LNCAP (cell line): Measurements from ENCODE around the gene MINDY4.

Experiments
- TF ChIP-seq, protein P1 (sequence below): fragments of 450-650 bp; IDR thresholded peaks from 2 replicates; pipeline ENCODE4 v1.5.1; 2017; ENCODE audit warnings: mild to moderate bottlenecking

Gene MINDY4

DNA sequence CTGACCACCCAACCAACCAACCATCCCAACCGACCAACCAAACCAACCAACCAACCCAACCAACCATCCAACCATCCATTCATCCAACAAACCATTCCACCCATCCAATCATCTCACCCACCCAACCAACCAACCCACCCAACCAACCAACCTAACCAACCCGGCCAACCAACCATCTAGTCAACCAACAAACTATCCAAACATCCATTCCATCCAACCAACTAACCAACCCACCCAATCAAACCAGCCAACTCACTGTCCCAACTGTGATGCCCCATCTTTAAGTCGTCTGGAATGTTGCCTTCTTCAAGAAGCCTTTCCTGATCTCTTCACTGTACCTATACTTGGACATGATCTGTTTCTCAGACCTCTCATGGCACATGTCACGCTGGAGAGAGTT, 31.6 kb downstream of the MINDY4 start:
- TF ChIP-seq, protein P1, sequence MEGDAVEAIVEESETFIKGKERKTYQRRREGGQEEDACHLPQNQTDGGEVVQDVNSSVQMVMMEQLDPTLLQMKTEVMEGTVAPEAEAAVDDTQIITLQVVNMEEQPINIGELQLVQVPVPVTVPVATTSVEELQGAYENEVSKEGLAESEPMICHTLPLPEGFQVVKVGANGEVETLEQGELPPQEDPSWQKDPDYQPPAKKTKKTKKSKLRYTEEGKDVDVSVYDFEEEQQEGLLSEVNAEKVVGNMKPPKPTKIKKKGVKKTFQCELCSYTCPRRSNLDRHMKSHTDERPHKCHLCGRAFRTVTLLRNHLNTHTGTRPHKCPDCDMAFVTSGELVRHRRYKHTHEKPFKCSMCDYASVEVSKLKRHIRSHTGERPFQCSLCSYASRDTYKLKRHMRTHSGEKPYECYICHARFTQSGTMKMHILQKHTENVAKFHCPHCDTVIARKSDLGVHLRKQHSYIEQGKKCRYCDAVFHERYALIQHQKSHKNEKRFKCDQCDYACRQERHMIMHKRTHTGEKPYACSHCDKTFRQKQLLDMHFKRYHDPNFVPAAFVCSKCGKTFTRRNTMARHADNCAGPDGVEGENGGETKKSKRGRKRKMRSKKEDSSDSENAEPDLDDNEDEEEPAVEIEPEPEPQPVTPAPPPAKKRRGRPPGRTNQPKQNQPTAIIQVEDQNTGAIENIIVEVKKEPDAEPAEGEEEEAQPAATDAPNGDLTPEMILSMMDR, result no peak

DNA sequence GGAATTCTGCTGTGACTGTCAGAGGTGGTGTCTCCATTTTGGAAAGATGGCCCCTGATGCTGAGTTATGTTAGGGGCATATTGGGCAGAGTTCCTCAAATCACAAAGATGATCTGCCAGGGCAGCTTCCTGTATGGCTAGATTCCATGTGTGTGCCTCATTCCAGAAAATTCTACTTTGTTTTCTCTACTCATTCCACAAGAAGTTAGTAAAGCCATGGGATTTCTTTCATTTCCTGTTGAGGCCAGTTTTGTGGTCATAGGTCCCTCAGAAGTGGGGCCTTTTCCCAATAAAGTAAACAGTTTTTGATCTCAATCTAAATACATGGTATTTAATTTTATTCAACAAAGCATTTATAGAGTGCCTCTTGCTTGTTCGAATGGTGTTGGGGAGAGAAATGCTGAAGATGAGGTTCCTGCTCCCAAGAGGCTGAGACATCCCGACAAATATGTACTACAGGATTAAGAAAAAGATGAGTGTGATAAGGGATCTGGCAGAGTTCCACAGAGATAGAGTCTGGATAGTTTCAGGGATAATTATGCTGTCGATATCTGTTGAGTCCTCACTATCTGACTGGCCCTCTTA, 33.0 kb downstream of the MINDY4 start:
- TF ChIP-seq, protein P1, result no peak

DNA sequence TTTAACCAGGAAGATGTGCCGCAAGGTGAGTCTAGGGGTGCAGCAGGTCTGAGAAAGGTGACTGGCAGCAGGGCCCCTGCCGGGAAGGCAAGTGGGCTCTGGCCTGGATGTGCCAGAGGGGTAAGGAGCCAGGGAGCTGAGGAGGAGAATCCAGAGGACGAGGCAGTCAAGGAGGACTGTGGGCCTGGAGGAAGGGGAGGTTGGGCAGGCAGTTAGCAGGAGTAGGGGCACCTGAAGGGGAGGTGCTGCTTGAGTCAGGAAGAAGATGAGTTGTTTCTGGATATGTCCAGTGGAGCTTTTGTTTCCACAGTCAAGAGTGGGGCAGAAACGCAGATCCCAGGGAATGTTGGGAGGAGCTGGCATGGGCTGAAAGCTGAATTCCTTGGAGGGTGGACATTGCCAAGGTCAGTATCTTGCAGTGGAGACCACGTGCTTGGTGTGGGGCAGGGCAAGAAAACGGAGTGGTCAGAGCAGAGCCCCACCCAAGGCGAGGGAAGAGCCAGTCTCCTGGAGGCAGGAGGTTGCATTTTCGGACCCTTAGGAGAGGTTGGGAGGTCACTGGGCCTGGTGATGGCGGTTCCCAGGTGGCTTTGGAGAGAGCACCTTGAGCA, 34.0 kb downstream of the MINDY4 start:
- TF ChIP-seq, protein P1, result no peak

DNA sequence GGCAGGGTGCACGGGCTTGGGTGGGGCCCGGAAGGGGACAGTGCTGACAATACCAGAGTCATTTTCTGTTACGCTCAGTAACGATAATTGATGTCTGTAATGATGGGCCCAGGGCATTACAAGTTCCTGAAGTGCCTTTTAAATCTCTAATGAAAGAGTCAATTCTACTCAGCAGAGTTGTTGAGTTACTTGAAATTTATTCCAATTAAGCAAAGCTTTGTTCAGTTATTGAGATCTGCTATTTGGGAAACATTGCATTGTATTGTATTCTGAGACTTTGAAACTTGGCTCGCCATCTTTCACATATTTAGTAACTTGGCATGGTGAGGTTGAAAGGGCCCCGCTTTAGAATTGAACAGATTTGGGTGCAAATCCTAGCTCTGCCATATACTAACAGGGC, 34.7 kb downstream of the MINDY4 start:
- TF ChIP-seq, protein P1, result no peak

DNA sequence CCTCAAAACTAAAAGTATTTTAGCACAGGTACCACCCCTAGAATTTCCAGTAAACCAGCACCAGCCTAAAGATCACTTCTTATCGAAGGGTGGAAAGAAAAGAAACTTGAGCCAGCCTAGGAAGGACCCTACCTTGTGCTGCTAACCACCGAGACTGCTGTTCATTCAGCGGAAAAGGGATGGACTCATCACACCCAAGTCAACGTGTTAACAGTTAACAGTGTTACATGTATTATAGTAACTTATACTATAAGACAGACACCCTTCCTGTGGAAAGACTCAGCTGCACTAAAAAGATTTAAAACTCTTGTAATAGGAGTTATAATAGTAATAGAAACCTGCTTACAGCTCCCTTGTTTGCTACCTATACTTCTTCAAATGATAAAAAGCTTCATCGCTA, 39.8 kb downstream of the MINDY4 start:
- TF ChIP-seq, protein P1, result no peak

DNA sequence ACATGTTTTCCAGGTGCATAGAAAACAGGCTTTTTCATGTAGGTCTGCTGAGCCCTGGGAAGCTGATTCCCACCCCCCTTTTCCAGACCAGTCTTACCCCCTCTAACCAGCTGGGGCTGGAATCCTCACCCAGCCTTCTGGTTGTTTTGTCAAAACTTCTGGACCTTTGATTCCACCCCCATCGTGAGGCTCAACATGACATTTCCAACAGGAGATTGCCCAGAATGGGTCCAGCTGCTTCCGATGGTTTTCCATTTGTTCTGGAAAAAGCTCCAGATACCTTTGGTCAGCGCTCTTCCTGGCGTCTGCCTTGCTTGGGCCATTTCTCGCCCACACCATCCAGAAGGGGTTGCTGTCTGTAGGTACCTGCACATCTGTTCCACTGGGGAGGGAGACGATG, 41.5 kb downstream of the MINDY4 start:
- TF ChIP-seq, protein P1, result no peak

DNA sequence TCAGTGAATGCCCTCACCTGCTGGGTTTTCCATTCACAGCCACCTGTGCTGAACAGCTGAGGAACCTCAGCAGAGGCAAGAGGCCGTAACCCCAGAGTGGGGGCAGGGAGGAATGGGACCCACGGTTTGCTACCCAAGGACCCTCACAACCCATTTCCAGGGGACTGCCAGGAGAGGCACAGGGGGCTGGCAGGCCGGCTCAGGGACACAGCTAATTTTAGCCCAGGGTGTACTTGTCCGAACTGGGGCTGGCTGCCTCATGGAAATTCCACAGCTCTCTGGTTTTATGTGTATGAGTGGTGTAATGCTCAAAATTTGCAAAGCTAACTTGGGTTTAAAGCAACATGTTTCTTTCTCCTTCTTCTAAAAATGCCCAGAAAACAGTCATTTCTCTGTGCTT, 42.2 kb downstream of the MINDY4 start:
- TF ChIP-seq, protein P1, result no peak
